Ramos (cell line): ENCODE results near the gene ZNF367.

Experiments
- in situ Hi-C: fragments of 300-500 bp; cut with MboI; formaldehyde crosslinking; loops from one replicate; pipeline ENCODE4 v1.14.3; 2022; ENCODE audit warnings: low sequenced_read_pairs; ENCODE audit not compliant: unreplicated experiment

ZNF367 gene

GRCh38 chr9:96437454-96437853 lies 19.3 kb upstream of the ZNF367 start:
- in situ Hi-C loops = no loop called here

DNA sequence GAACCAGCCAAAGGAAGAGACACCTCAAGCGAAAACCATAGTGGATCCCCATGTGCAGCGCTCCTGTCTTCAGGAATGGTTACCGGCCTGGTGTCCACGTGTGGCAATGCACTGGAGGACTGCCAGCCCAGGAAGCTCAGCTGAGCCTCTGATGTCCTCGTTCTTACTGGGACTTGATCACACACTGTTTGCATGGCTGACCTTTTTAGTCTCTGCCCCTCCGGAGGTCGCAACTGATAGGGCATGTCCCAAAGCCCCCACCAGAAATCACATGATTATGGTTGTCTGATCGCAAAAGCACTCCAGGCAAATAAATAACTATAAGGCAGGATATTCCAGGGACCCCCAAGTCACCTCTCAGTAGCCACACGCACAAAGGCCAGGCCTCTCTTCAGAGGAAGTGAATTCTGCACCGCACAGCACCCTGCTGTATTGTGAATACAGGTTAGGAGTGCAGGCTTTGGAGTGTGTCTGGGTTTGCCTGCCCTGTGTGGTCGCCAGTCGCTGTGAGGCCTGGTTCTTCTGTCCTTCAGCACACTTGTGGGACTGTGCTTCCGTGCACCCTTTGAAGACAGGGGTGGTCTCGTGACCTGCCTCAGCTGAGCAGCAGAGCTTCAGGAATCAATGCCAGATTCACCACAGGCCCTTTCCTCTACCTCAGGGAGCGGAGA lies 18.4 kb upstream of the ZNF367 start:
- in situ Hi-C loops = no loop called here

DNA sequence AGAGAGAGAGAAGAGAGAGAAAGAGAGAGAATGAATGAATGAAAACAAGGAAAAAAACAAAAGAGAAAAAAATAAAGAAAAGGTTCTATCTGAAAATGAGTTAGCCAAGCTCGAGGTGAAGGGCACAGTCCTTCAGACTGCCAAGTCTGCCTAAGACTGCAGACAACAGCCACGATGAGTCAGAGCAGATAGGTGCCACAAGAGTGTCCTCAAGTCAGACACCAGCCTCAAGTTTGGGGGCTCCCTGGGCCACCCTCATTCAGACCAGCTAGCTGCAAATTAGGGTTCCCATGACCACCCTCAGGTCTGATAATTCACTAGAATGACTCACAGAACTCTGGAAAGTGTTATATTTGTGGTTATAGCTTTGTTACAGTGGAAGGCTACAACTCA lies 17.9 kb upstream of the ZNF367 start:
- in situ Hi-C loops = no loop called here

DNA sequence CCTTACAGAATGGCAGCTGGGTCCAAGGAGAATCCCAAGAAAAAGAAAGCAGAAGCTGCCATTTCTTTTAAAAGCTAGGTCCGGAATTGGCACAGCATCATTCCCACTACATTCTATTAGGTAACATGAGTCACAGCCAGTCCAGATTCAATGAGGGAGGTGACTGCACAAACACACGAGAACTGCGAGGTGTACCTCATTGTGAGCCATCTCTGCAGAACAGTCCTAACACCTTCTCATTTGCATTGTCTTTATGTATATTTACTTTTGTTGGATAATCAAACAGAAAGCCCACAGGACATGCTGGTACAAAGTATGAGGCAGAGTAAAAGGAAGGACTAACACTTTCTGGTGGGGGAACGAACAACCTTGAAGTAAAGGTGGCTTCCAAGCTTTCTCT lies 17.2 kb upstream of the ZNF367 start:
- in situ Hi-C loops = no loop called here

DNA sequence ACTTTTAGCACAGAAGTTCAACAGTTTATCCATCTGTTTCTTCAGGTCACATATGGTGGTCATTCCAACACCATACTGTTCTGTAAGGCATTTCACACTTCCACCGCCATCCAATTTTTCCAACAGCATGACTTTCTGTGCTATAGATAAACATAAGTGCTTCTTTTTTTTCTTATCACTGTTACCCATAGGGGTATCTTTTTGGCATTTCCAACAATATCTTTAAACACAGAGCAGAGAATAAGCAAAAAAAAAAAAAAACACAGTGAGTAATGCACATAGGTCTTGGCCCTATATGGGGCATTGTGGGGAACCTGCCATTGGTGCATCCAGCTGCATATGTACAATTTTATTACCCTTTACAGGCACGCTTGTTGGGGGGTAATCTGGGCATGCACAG lies 12.2 kb upstream of the ZNF367 start:
- in situ Hi-C loops = no loop called here

DNA sequence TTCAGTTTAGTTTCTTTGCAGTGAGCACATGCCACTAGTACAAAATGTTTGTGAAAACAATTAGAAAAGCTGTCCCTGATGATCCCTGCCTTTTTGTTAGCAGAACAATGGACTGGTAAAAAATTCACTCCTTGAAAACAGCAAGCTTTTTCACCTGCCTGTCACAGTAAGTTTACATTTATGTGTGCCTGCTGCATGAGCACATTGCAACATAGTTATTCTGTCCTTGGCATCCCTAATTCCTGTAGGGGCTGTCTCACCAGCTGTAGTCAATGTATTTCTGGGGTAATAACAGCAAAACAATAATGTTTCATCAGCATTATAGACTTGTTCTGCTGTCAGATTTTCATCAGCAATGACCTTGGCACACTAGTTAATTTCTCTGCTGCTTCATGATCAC lies 11.6 kb upstream of the ZNF367 start:
- in situ Hi-C loops = no loop called here

- in situ Hi-C loops = no loop called here
Observed at GRCh38 chr9:96425500-96426169, 7.5 kb upstream of the ZNF367 start.

DNA sequence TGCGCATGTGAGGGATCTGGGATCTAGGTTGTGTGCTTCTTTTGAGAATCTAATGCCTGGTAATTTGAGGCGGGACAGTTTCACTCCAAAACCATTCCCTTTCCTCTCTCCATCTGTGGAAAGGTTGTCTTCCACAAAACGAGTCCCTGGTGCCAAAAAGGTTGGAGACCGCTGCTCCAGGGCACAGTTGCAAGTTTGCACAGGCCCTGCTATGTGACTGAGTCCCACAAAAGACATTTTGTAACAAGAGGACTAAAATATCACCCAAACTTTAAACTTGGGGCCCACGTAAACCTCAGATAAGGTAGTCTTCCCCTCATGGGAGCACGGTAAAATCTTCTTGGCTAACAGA lies 5.8 kb upstream of the ZNF367 start:
- in situ Hi-C loops = no loop called here

DNA sequence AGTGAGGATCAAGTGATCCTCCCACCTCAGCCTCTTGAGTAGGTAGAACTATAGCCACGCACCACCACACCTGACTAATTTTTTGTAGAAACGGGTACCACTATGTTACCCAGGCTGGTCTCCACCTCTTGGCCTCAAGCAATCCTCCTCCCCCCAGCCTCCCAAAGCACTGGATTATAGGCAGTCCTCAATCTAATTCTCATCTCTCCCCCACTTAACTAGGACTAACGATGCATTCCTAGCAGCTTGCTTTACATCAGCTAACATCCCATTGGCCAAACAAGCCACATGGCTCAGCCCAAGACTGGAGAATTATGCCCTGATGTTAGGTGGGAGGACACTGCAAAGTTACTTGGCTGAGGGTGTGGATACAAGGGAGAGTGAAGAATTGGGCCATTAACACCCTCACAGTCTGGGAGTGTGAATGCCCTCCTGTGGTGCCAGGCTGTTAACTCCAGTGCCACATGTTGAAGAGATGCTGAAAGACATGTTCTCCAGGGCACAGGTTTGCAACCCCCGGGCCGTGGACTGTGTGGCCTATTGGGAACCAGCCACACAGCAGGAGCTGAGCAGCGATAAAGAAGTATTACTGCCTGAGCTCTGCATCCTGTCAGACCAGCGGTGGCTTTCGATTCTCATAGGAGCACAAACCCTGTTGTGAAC lies 5.3 kb upstream of the ZNF367 start:
- in situ Hi-C loops = no loop called here

GRCh38 chr9:96420468-96421219 lies 2.5 kb upstream of the ZNF367 start:
- in situ Hi-C loops = no loop called here

- in situ Hi-C loops = no loop called here
Observed at GRCh38 chr9:96419691-96419969, 1.5 kb upstream of the ZNF367 start.

DNA sequence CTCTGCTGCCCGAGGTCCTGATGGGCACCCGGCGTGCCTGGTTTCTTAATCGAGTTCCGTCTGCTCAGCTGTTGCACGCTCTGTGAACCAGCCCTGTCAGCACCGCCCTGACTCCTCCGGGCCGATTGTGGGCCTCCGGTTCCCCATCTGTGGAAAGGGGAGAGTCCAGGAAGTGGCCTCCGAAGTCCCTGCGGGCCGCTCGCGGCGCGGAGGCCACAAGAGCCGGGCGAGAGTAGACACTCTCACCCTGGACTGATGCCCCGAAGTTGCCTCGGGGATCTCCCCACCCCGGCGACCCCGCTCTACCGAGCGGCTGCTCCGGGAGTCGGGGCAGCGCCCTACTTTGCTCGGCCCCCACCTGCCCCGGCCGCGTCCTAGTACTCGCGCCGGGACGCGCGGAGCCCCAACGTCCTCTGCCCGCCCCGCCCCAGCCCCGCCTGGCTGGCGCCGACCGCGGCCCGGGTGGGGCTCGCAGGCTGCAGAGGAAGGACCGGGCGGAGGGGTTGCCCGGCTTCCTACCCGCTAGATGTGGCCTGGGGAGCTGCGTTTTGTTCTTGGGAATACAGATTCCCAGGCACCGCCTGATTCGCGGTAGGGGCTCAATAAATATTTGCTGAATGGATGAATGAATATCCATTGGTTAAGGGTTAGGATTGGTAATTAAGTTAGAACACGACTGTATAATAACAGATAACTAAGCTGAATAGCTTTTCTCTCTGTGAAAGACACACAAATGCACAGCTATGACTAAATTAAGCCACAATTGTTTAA lies 935 bp upstream of the ZNF367 start:
- in situ Hi-C loops = no loop called here

GRCh38 chr9:96417661-96418082 lies 498 bp downstream of the ZNF367 start:
- in situ Hi-C loops = no loop called here

DNA sequence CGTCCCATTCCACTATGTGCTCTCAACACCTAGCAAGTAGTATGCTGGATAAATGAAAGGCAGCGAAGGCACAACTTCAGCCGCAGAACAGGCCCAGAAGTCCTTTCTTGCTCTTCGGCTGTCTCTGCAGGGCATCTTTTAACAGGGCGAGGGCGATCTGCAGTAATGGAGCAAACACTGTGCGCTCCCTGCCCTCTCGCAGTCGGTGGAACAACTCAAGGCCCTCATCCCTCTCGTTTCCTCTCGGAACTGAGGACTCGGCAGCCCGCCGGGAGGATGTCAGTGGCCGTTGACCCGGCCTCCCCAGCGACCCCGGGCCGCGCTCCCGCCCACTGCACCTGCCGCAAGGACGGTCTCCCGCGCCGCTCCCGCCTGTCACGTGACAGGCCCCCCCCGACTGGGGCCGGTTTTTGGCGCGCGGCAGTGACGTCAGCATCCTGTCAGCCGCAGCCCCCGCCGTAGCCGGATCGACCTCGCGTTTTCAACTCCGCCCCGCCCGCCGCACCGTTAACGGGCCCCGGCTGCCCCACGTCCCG lies 1.1 kb downstream of the ZNF367 start:
- in situ Hi-C loops = no loop called here

DNA sequence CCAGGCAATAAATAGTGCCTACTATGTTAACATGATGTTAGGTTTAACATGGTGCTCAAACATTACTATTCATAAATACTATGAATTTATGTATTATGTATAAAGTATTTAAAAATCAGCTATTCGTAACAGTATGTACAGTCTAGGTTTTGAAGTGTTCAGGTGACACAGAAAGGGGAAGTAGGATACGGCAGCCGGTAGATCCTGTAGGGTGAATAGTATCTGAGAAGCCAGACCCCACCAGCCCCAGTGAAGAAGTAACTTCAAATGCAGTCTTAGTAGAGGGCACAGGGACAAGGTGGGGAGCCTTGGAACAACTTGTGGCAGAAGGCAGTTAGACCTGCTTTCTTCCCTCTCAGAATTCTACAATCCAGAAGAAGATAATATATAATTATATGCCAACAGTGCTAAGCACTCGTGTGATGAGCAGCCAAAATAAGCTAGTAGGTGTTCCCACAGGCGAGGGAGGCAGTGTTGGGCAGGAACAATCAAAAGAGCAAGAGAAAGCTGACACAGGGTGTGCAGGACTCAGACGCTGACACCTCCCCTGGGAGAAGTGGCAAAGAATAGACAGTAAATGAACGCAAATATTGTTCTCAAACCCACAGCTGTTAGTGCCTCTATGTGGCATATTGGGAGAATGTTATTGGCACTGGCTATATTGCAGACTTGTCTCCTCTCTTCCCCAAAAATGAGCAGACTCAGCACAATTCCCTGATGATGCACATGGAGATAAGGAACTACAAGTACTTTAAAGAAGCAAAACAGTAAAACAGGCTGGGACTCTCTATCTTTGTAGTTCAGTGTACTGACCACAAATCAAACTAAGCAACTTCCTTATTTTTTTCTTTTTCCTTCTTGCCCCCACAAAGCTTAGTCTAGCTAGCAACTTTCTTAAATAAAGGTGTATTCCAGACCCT lies 4.6 kb downstream of the ZNF367 start:
- in situ Hi-C loops = no loop called here

DNA sequence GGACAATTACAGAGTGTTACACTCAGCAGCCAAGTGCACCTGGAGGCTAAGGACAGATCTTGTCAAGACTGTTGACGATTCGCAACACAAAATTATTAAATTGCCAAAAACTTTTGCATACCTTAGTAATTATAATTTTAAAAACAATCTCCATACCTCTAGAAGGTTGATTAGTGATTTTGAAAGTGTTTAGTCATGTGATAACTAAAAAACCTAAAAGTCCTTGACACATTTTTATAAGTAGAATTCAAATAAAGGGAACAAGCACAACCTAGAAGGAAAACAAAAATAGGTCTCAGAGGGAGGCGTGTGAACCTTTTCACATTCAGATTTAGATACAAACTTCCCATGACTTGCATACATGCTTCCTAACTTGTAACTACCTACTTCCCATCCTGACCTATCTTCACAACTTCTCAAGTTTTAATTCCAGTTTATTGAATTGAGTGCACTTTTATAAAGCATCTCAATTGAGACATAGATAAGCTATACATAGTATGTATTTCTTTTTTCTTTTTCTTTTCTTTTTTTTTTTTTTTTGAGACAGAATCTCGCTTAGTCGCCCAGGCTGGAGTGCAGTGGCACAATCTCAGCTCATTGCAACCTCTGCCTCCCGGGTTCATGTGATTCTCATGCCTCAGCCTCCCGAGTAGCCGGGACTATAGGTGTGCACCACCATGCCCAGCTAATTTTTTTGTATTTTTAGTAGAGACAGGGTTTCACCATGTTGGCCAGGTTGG lies 5.8 kb downstream of the ZNF367 start:
- in situ Hi-C loops = no loop called here

GRCh38 chr9:96411129-96411838 lies 6.9 kb downstream of the ZNF367 start:
- in situ Hi-C loops = no loop called here
